ENCODE measurements around the gene TBC1D19. TPM values are rescaled to one million over a fixed set of nuclear protein-coding genes. Genes with fewer than 3 reads are reported as not detected.
A peak's percentile ranks its signal among the peaks of the same experiment; 100 is the strongest.
"Not testable (repeated sequence)": the region's sequence is repeated elsewhere in the genome, so short reads cannot be mapped to it uniquely, and the experiment has no call there.

Gene TBC1D19
- 1.4 TPM for polyA plus RNA-seq (2012; ENCODE audit: low read depth, missing spikeins)

GRCh38 chr4:26583865-26584652 lies at the start of gene TBC1D19:
TSS of gene TBC1D19 (plus strand) at chr4:26584084. CDS start at chr4:26584194, 110 bp downstream.
- FAIRE-seq (peak; percentile 97), DNase-seq (ENCODE audit: insufficient read length, low spot score) (peak; percentile 71)
- TF ChIP-seq SPI1 (IDR thresholded peaks at IDR 0.05; ENCODE audit: low read depth, low read length), result no peak
- peak; percentile 59; the same call in 1 of the 2 replicates for TF ChIP-seq POLR2AphosphoS5 (IDR thresholded peaks at IDR 0.05; ENCODE audit: low read depth, low read length)
- peak; percentile 72 for TF ChIP-seq POLR2A (IDR thresholded peaks at IDR 0.05; ENCODE audit: low read depth, low read length)
- peak; percentile 92 for TF ChIP-seq POU2F2 (IDR thresholded peaks at IDR 0.05; ENCODE audit: low read depth, low read length)
- TF ChIP-seq TAF1 (IDR thresholded peaks at IDR 0.05; ENCODE audit: low read depth, low read length), result peak; percentile 94
- no peak for TF ChIP-seq PAX5 (IDR thresholded peaks at IDR 0.05; ENCODE audit: insufficient read depth, low read length, severe bottlenecking)

GRCh38 chr4:26542991-26543390 lies 40.9 kb upstream of the TBC1D19 start:
- no peak for FAIRE-seq
- TF ChIP-seq PAX5 (IDR thresholded peaks at IDR 0.05; ENCODE audit: insufficient read depth, low read length, severe bottlenecking) (no peak), TAF1 (IDR thresholded peaks at IDR 0.05; ENCODE audit: low read depth, low read length) (no peak), POU2F2 (IDR thresholded peaks at IDR 0.05; ENCODE audit: low read depth, low read length) (no peak), POLR2A (IDR thresholded peaks at IDR 0.05; ENCODE audit: low read depth, low read length) (no peak), SPI1 (IDR thresholded peaks at IDR 0.05; ENCODE audit: low read depth, low read length) (no peak), POLR2AphosphoS5 (IDR thresholded peaks at IDR 0.05; ENCODE audit: low read depth, low read length) (no peak)
- no peak for DNase-seq (ENCODE audit: insufficient read length, low spot score)

- no peak for TF ChIP-seq PAX5 (IDR thresholded peaks at IDR 0.05; ENCODE audit: insufficient read depth, low read length, severe bottlenecking)
- TF ChIP-seq TAF1 (IDR thresholded peaks at IDR 0.05; ENCODE audit: low read depth, low read length), result no peak
- TF ChIP-seq POLR2A (IDR thresholded peaks at IDR 0.05; ENCODE audit: low read depth, low read length), result no peak
- no peak for TF ChIP-seq POLR2AphosphoS5 (IDR thresholded peaks at IDR 0.05; ENCODE audit: low read depth, low read length)
- no peak for TF ChIP-seq SPI1 (IDR thresholded peaks at IDR 0.05; ENCODE audit: low read depth, low read length)
- TF ChIP-seq POU2F2 (IDR thresholded peaks at IDR 0.05; ENCODE audit: low read depth, low read length), result no peak
- DNase-seq (ENCODE audit: insufficient read length, low spot score) (no peak), FAIRE-seq (no peak)
These were observed 39.5 kb upstream of the TBC1D19 start for GRCh38 chr4:26544421-26544820.

GRCh38 chr4:26548379-26548778 lies 35.5 kb upstream of the TBC1D19 start:
- not testable (repeated sequence) for FAIRE-seq; DNase-seq (ENCODE audit: insufficient read length, low spot score)

GRCh38 chr4:26557164-26557563 lies 26.7 kb upstream of the TBC1D19 start:
- DNase-seq (ENCODE audit: insufficient read length, low spot score), result no peak
- FAIRE-seq, result no peak

GRCh38 chr4:26558166-26558895 lies 25.6 kb upstream of the TBC1D19 start:
- no peak for FAIRE-seq
- DNase-seq (ENCODE audit: insufficient read length, low spot score), result no peak
- no peak for TF ChIP-seq TAF1 (IDR thresholded peaks at IDR 0.05; ENCODE audit: low read depth, low read length)

More at GRCh38 chr4:26557164-26557563, 26.7 kb upstream of the TBC1D19 start:
- TF ChIP-seq TAF1 (IDR thresholded peaks at IDR 0.05; ENCODE audit: low read depth, low read length) (no peak), SPI1 (IDR thresholded peaks at IDR 0.05; ENCODE audit: low read depth, low read length) (no peak), PAX5 (IDR thresholded peaks at IDR 0.05; ENCODE audit: insufficient read depth, low read length, severe bottlenecking) (no peak), POU2F2 (IDR thresholded peaks at IDR 0.05; ENCODE audit: low read depth, low read length) (no peak), POLR2A (IDR thresholded peaks at IDR 0.05; ENCODE audit: low read depth, low read length) (no peak), POLR2AphosphoS5 (IDR thresholded peaks at IDR 0.05; ENCODE audit: low read depth, low read length) (no peak)

GRCh38 chr4:26566133-26566532 lies 17.8 kb upstream of the TBC1D19 start:
- TF ChIP-seq POLR2A (IDR thresholded peaks at IDR 0.05; ENCODE audit: low read depth, low read length) (no peak), POLR2AphosphoS5 (IDR thresholded peaks at IDR 0.05; ENCODE audit: low read depth, low read length) (no peak), POU2F2 (IDR thresholded peaks at IDR 0.05; ENCODE audit: low read depth, low read length) (no peak), SPI1 (IDR thresholded peaks at IDR 0.05; ENCODE audit: low read depth, low read length) (no peak), PAX5 (IDR thresholded peaks at IDR 0.05; ENCODE audit: insufficient read depth, low read length, severe bottlenecking) (no peak), TAF1 (IDR thresholded peaks at IDR 0.05; ENCODE audit: low read depth, low read length) (no peak)
- DNase-seq (ENCODE audit: insufficient read length, low spot score) (no peak), FAIRE-seq (no peak)

- FAIRE-seq, result no peak
- DNase-seq (ENCODE audit: insufficient read length, low spot score), result no peak
- no peak for TF ChIP-seq POLR2AphosphoS5 (IDR thresholded peaks at IDR 0.05; ENCODE audit: low read depth, low read length)
These were observed 15.4 kb upstream of the TBC1D19 start for GRCh38 chr4:26568446-26568994.

GRCh38 chr4:26570596-26570995 lies 13.3 kb upstream of the TBC1D19 start:
- TF ChIP-seq POLR2A (IDR thresholded peaks at IDR 0.05; ENCODE audit: low read depth, low read length) (no peak), POLR2AphosphoS5 (IDR thresholded peaks at IDR 0.05; ENCODE audit: low read depth, low read length) (no peak), SPI1 (IDR thresholded peaks at IDR 0.05; ENCODE audit: low read depth, low read length) (no peak), POU2F2 (IDR thresholded peaks at IDR 0.05; ENCODE audit: low read depth, low read length) (no peak), TAF1 (IDR thresholded peaks at IDR 0.05; ENCODE audit: low read depth, low read length) (no peak), PAX5 (IDR thresholded peaks at IDR 0.05; ENCODE audit: insufficient read depth, low read length, severe bottlenecking) (no peak)
- no peak for FAIRE-seq
- no peak for DNase-seq (ENCODE audit: insufficient read length, low spot score)

- TF ChIP-seq TAF1 (IDR thresholded peaks at IDR 0.05; ENCODE audit: low read depth, low read length) (no peak), POLR2A (IDR thresholded peaks at IDR 0.05; ENCODE audit: low read depth, low read length) (no peak), SPI1 (IDR thresholded peaks at IDR 0.05; ENCODE audit: low read depth, low read length) (no peak), POLR2AphosphoS5 (IDR thresholded peaks at IDR 0.05; ENCODE audit: low read depth, low read length) (no peak)
- FAIRE-seq, result no peak
These were observed 10.5 kb upstream of the TBC1D19 start for GRCh38 chr4:26573389-26573794.

More at GRCh38 chr4:26573389-26573794, 10.5 kb upstream of the TBC1D19 start:
- no peak for DNase-seq (ENCODE audit: insufficient read length, low spot score)
